GM18517 (cell line): Measurements from ENCODE around the gene MOGAT2.
"Not testable (repeated sequence)": the region's sequence is repeated elsewhere in the genome, so short reads cannot be mapped to it uniquely, and the experiment has no call there.

Experiments
- ATAC-seq: cut with Tn5 transposase; IDR thresholded peaks from one replicate; pipeline ENCODE4 v1.9.1; 2021; ENCODE audit warnings: mild to moderate bottlenecking, moderate library complexity; ENCODE audit not compliant: unreplicated experiment

MOGAT2 gene

DNA sequence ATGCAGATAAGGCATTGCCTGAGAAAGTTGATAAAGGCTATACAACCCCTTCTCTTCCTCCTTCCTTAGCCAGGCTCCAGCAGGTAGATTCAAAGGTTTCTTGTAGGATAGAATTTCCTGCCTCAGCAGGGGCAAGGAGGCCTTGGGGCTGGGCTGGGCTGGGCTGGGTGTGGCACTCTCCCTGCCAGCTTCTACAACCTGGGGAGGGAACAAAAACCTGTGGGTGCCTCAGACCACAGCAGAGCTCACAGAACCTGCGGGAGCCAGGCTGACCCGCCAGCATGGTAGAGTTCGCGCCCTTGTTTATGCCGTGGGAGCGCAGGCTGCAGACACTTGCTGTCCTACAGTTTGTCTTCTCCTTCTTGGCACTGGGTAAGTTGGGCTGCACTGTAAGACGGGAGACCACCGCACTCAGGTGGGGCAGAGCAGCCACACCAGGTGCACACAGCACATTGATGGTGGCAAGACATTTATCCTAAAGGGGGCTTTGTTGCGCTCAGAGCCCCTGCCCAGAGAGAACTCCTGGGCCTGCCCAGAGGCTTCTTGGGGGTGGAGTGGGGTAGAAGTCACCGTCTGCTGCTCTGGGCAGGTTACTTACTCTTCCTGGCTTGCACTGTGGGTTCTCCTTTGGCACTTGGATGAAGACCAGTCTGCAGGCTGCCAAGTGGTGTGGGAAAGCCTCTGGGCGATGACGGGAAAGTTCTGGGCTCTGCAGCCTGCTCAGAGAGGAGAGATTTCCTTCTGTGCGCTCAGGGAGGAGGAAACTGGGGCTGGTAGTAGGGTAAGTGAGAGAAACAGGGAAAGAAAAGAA, at the start of gene MOGAT2:
Gene MOGAT2, plus strand, starts transcription at position 231 of the 811 bp plus-strand sequence. Its CDS starts 51 bp downstream, at position 282.
- no peak for ATAC-seq

- no peak for ATAC-seq
Observed at GRCh38 chr11:75668451-75669297, 49.0 kb upstream of the MOGAT2 start, which contains the start of gene MAP6. Gene MAP6 (minus strand): TSS chr11:75669038. CDS start chr11:75668369, 669 bp downstream.

DNA sequence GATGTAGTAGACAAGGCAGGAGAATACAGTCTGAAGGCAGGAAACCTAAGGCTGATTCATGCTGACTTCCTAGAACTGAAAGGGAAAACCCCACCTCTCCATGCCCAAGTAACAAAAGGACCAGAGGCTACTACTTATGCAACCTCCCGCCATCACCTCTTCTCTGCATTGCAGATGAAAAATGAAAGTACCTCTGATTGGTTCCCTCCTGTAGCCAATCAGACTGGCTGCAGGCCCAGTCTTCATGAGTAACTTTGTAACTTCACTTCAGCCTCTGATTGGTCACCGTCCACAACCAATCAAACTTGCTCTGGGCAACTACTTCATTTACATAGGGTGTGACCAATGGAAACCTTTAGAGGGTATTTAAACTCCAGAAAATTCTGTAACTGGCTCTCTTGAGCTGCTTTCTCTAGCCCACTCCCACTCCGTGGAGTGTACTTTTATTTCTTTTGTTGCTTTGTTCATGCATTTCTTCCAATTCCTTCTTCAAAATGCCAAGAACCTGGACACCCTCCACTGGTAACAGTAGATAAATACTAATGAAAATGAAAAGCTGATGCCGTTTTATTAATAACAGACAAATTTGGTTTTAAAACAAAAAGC, 43.6 kb upstream of the MOGAT2 start:
- no peak for ATAC-seq

GRCh38 chr11:75677275-75677674, 40.4 kb upstream of the MOGAT2 start:
- no peak for ATAC-seq

DNA sequence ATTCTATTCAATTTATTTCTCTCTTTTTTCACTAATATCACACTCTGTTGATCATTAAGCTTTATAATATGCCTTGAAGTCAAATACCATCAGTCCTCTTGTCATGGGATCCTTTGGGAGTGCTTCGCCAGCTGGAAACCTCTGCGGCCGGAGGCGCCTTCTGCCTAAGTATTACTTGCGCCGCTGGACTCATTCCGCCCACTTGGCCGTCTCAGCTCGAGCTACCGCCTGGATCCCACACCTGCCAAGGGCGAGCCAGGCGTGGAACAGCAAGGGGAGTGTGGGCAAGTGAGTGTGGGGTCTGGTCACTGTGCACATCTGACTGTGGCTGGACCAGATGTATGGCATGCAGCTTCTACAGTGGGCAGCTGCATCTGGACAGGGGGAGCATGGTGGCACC, 39.7 kb upstream of the MOGAT2 start:
- ATAC-seq: no peak

DNA sequence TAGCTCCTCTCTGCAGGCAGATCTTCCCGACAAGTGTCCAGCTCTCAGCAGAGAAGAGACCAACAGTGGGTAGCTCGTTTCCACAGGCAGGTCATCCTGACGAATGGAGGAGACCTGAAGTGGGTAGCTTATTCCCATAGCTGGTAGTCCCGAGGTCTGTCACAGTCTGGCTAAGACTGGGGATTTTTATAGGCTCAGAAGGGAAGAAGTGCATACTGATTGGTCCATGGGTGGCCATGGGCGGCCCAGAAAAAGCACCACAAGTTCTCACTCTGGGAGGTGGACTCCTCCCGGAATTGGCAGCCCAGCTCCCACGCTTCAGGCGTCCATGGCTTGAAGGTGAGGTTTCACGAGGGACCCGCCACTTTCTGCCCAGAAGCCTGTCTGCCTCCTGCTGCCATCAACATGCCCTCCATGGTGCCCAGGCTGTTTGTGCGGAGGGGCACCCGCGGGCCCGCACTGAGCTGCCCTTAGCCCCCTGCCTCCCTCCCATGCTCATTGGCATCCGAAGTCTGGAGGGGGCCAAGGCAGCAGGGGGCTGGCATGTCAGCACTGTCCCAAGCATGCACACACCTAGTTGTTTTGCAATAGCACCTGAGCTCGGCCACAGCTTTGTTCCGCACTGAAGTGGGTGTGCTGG, 38.9 kb upstream of the MOGAT2 start:
- ATAC-seq: no peak

GRCh38 chr11:75679566-75679965, 38.1 kb upstream of the MOGAT2 start:
- ATAC-seq: no peak

DNA sequence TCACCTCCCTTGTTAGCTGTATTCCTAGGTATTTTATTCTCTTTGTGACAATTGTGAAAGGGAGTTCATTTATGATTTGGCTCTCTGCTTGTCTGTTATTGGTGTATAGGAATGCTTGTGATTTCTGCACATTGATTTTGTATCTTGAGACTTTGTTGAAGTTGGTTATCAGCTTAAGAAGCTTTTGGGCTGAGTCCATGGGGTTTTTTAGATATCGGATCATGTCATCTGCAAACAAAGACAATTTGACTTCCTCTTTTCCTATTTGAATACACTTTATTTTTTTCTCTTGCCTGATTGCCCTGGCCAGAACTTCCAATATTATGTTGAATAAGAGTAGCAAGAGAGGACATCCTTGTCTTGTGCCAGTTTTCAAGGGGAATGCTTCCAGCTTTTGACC, 33.8 kb upstream of the MOGAT2 start:
- ATAC-seq: not testable (repeated sequence)

DNA sequence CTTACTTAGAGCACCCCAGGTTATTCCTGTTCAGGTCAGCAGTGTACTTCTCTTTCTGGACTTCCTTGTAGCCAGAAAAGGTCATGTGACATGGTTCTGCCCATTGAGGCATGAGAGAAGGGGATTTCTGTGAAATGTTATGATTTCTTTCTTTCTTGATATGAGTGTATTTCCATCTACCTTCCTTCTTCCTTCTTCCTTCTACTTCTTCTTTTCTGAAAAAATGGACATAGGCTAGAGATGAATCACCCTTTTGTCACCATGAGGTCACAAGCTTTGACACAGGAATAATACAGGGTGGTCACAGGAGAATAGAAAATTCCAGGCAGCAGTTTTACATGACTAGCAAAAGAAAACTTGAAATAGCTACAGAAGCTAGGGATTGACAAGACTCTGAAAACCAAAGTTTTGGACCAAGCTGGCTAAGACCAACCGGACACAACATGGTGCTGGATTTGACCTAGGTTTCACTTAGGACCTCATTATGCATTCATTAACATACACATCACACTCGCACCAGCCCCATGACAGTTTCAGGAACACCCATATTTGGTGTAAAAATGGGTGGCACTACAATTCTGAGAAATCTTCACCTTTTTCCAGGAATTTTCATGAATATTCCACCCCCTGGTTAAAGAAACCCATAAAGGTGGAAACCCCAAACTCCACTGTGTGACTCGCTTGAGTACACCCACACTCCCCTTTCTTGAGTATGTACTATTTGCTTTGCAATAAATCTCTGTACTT, 27.6 kb upstream of the MOGAT2 start:
- peak; percentile 65 for ATAC-seq

GRCh38 chr11:75691804-75692203, 25.8 kb upstream of the MOGAT2 start:
- no peak for ATAC-seq

DNA sequence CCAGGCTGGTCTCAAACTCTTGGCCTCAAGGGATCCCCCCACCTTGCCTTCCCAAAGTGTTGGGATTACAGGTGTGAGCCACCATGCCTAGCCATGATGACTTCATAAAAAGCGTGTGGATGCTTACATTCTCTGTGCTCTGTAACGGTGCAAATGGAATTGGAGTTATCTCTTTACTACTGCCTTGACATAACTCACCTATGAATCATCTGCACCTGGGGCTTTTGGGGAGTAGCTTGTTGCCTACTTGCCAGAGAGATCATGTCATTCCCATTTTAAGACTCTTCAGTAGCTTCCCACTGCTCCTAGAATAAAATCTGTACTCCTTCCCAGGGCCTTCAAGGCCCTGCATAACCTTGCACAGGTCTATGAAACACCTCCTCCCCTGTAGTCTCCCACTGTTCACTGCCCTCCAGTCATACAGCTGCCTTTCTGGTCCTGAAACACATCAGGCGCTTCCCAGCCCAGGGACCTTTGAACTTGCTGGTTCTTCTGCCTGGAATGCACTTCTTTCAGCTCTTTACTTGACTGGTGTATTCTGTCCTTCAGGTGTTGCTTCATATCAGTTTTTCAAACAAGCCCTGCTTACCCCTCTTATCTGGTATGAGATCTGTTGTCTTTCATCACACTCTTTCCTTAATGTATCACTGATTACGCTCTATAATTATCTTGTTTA, 19.6 kb upstream of the MOGAT2 start:
- ATAC-seq: no peak

GRCh38 chr11:75700940-75701339, 16.7 kb upstream of the MOGAT2 start:
- ATAC-seq: no peak

GRCh38 chr11:75703695-75704237, 13.9 kb upstream of the MOGAT2 start:
- ATAC-seq: no peak

DNA sequence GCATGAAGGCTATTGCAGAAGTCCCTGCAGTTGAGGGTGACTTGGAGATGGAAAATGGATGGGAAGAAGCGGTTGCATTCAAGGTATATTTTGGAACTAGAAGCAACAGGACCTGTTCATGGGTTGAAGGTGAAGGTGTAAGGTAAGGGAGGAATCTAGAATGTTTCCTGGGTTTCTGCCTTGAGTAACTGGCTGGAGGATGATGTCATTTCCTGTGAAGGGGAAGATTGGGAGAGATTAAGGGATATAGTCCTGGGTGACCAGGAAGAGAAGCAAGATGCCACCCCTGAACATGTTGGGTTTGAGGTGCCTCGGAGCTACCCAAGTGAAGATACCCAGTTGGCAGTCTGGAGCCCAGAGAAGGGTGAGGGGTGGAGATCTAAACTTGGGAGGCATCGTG, 12.1 kb upstream of the MOGAT2 start:
- no peak for ATAC-seq

DNA sequence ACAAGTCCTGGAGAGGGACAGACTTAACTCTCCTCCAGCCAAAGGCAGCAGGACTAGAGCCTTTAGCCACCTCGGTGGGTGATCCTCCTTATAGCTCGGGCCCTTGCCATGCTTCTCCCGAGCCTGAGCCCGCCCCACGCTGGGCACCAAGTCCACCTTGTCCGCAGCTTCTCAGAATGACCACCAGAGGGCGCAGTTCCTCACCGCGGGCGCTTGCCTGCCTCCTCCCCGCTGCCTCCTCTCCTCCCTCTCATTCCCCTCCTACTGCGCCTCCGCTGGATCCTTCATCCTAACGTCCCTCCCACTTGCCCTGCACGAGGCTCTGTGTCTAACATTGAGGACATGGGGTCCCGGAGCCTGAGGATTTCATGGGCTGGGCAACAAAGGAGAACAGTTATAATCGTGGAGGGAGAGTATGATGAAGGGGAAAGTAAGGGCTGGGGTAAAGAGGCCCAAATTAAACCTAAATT, 11.3 kb upstream of the MOGAT2 start:
- no peak for ATAC-seq

- ATAC-seq: no peak
Observed at GRCh38 chr11:75714211-75714610, 3.4 kb upstream of the MOGAT2 start.

DNA sequence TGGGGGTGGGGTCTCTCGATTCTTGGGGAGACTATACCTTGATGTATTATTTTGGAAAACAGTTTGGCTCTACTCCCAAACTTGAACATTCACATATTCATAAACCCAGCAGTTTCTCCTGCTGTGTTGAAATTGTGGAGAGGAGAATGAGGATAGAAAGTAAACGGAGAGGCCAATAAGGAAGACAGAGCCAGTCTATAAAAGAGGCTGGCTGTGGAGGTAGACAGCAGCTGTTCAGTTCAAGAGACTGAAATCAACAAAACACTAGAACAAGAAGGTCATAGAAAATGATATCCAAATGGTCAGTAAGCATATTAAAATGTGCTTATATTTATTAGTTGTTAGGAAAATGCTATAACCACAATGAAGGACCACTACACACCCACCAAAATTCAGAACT, 1.9 kb upstream of the MOGAT2 start:
- no peak for ATAC-seq

DNA sequence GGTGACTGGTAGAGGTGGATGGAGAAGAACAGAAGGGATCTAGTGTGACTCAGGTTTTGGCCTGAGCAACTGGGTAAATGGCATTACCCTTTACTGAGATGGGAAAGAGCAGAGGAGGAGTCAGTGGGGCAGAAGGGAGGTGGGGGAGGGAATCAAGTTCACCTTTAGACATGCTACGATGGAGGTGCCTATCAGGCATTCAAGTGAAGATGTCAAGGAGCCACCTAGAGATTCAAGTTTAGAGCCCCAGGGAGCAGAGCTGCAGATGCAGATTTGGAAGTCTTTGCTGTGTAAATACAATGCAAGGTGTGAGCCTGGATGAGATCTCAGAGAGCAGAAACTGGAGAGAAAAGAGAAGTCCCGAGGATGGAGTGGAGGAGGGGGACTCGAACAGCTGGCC, 979 bp upstream of the MOGAT2 start:
- no peak for ATAC-seq
